Measurements from ENCODE around the gene CHAF1A. TPM values are rescaled to one million over a fixed set of nuclear protein-coding genes. Genes with fewer than 3 reads are reported as not detected.

CHAF1A gene
- total RNA-seq, 2 experiments from 2014 or later, result 78.3 to 80.5 TPM

GRCh38 chr19:4357095-4357797 is 45.2 kb upstream of the CHAF1A start:
- ChIA-PET POLR2A (interaction anchor here (1.5 kb wide), 1 partner anchor 90 kb away, joined by 5 read pairs; no protein-coding TSS in a partner anchor), CTCF (interaction anchor here (0.8 to 3.8 kb wide), 2 partner anchors 14 to 89 kb away, joined by 3 to 10 read pairs; partner anchors contain the start of gene MPND)
- DNase-seq (no peak), ATAC-seq (no peak)
- TF ChIP-seq CTCF (IDR thresholded peaks at IDR 0.05), result no peak
- Mint-ChIP-seq H3K27me3 (no peaks in the 10 kb centered on the region), H3K9me3 (no peaks in the 10 kb centered on the region), H3K36me3 (ENCODE audit: low read depth) (peaks cover 4% of the 10 kb centered on the region), H3K27ac (no peak overlapping the region), H3K4me3 (no peak overlapping the region), H3K4me1 (ENCODE audit: low read depth) (peaks cover 2% of the 10 kb centered on the region)
- intact Hi-C loops (cut with micrococcal nuclease), result no loop called here

GRCh38 chr19:4357921-4358326 is 44.5 kb upstream of the CHAF1A start:
- ATAC-seq (no peak), DNase-seq (no peak)
- intact Hi-C loops (cut with micrococcal nuclease), result no loop called here
- POLR2A ChIA-PET, result interaction anchor here (1.2 to 1.5 kb wide), 3 partner anchors 19 to 91 kb away, joined by 3 to 5 read pairs (median 4); partner anchors contain the start of gene SH3GL1
- TF ChIP-seq CTCF (IDR thresholded peaks at IDR 0.05), result no peak
- H3K27me3 Mint-ChIP-seq, result no peaks in the 10 kb centered on the region
- H3K4me3 Mint-ChIP-seq, result no peak overlapping the region
- peaks cover 4% of the 10 kb centered on the region for H3K36me3 Mint-ChIP-seq (ENCODE audit: low read depth)
- CTCF ChIA-PET, result interaction anchor here (0.7 to 3.8 kb wide), 3 partner anchors 14 to 91 kb away, joined by 4 to 10 read pairs (median 6); partner anchors contain the start of gene MPND
- no peak overlapping the region for H3K27ac Mint-ChIP-seq
- H3K9me3 Mint-ChIP-seq, result no peaks in the 10 kb centered on the region
- H3K4me1 Mint-ChIP-seq (ENCODE audit: low read depth), result no peaks in the 10 kb centered on the region

- H3K27me3 Mint-ChIP-seq, result no peaks in the 10 kb centered on the region
- CTCF ChIA-PET, result interaction anchor here (0.7 to 3.8 kb wide), 3 partner anchors 15 to 92 kb away, joined by 4 to 10 read pairs (median 6); partner anchors contain the start of gene MPND
- POLR2A ChIA-PET, result interaction anchor here (0.9 to 1.5 kb wide), 4 partner anchors 18 to 92 kb away, joined by 3 to 5 read pairs (median 4); partner anchors contain the start of gene SH3GL1
- peaks cover 4% of the 10 kb centered on the region for H3K36me3 Mint-ChIP-seq (ENCODE audit: low read depth)
- no peaks in the 10 kb centered on the region for H3K9me3 Mint-ChIP-seq
- intact Hi-C loops (cut with micrococcal nuclease), result no loop called here
- no peak overlapping the region for H3K4me3 Mint-ChIP-seq
- H3K27ac Mint-ChIP-seq, result no peak overlapping the region
- ATAC-seq (no peak), DNase-seq (no peak)
- no peak for TF ChIP-seq CTCF (IDR thresholded peaks at IDR 0.05)
- no peaks in the 10 kb centered on the region for H3K4me1 Mint-ChIP-seq (ENCODE audit: low read depth)
These were observed 43.5 kb upstream of the CHAF1A start for GRCh38 chr19:4358709-4359626.

GRCh38 chr19:4359627-4360000 is 42.8 kb upstream of the CHAF1A start:
- ChIA-PET POLR2A (interaction anchor here (0.9 kb wide), 1 partner anchor 91 kb away, joined by 3 read pairs; no protein-coding TSS in a partner anchor), CTCF (interaction anchor here (2.2 to 4.6 kb wide), 3 partner anchors 7 to 91 kb away, joined by 6 to 23 read pairs (median 10); partner anchors contain the start of gene MPND)
- TF ChIP-seq CTCF (IDR thresholded peaks at IDR 0.05), result no peak
- Mint-ChIP-seq H3K4me3 (no peak overlapping the region), H3K27ac (no peak overlapping the region), H3K4me1 (ENCODE audit: low read depth) (no peaks in the 10 kb centered on the region), H3K36me3 (ENCODE audit: low read depth) (peaks cover 4% of the 10 kb centered on the region), H3K27me3 (no peaks in the 10 kb centered on the region), H3K9me3 (no peaks in the 10 kb centered on the region)
- no peak for DNase-seq
- ATAC-seq, result no peak
- intact Hi-C loops (cut with micrococcal nuclease), result no loop called here

Data from activated CD8-positive, alpha-beta T cell treated with anti-CD3 and anti-CD28 coated beads for 36 hours (primary cell).